Activated CD8-positive, alpha-beta memory T cell treated with anti-CD3 and anti-CD28 coated beads, Interleukin-2, amount 50 U/mL, for 24 hours (primary cell): ENCODE results near the gene SLAIN2.
"Not testable (repeated sequence)": the region's sequence is repeated elsewhere in the genome, so short reads cannot be mapped to it uniquely, and the experiment has no call there.

Source experiments
- DNase-seq: peaks from one replicate; pipeline ENCODE4 v3.0.0-alpha.2; 2020; ENCODE audit errors: extremely low read depth

The SLAIN2 gene

GRCh38 chr4:48340965-48341775 lies at the start of gene SLAIN2:
SLAIN2 (plus strand) TSS chr4:48341529; CDS start chr4:48341740, 211 bp downstream.
- DNase-seq = peak; percentile 93

GRCh38 chr4:48292218-48292790 lies 49.0 kb upstream of the SLAIN2 start:
- DNase-seq = not testable (repeated sequence)

GRCh38 chr4:48295116-48295515 lies 46.2 kb upstream of the SLAIN2 start:
- no peak for DNase-seq

GRCh38 chr4:48296365-48296764 lies 45.0 kb upstream of the SLAIN2 start:
- no peak for DNase-seq

GRCh38 chr4:48297256-48297846 lies 44.0 kb upstream of the SLAIN2 start:
- DNase-seq = no peak

- DNase-seq = no peak
Measured at GRCh38 chr4:48299560-48299959, 41.8 kb upstream of the SLAIN2 start.

- no peak for DNase-seq
Measured at GRCh38 chr4:48300004-48300403, 41.3 kb upstream of the SLAIN2 start.

- no peak for DNase-seq
Measured at GRCh38 chr4:48305508-48305907, 35.8 kb upstream of the SLAIN2 start.

- no peak for DNase-seq
Measured at GRCh38 chr4:48307528-48307927, 33.8 kb upstream of the SLAIN2 start.

- no peak for DNase-seq
Measured at GRCh38 chr4:48308901-48309300, 32.4 kb upstream of the SLAIN2 start.

GRCh38 chr4:48311896-48312295 lies 29.4 kb upstream of the SLAIN2 start:
- no peak for DNase-seq

GRCh38 chr4:48314746-48315145 lies 26.6 kb upstream of the SLAIN2 start:
- not testable (repeated sequence) for DNase-seq

- no peak for DNase-seq
Measured at GRCh38 chr4:48315728-48316630, 25.4 kb upstream of the SLAIN2 start.

GRCh38 chr4:48321312-48321711 lies 20.0 kb upstream of the SLAIN2 start:
- DNase-seq = no peak

- no peak for DNase-seq
Measured at GRCh38 chr4:48322063-48322462, 19.3 kb upstream of the SLAIN2 start.

- no peak for DNase-seq
Measured at GRCh38 chr4:48324281-48324680, 17.0 kb upstream of the SLAIN2 start.

- no peak for DNase-seq
Measured at GRCh38 chr4:48329193-48329592, 12.1 kb upstream of the SLAIN2 start.

GRCh38 chr4:48329976-48330375 lies 11.4 kb upstream of the SLAIN2 start:
- no peak for DNase-seq

- DNase-seq = no peak
Measured at GRCh38 chr4:48331577-48332330, 9.6 kb upstream of the SLAIN2 start.

GRCh38 chr4:48332661-48333060 lies 8.7 kb upstream of the SLAIN2 start:
- DNase-seq = no peak

GRCh38 chr4:48333587-48333986 lies 7.7 kb upstream of the SLAIN2 start:
- no peak for DNase-seq
